GM18517 (cell line): Measurements from ENCODE around the gene NHEJ1.

Experiments used
- ATAC-seq: cut with Tn5 transposase; IDR thresholded peaks from one replicate; pipeline ENCODE4 v1.9.1; 2021; ENCODE audit warnings: mild to moderate bottlenecking, moderate library complexity; ENCODE audit not compliant: unreplicated experiment

The NHEJ1 gene

GRCh38 chr2:219094171-219094570 lies 66.4 kb downstream of the NHEJ1 start:
- no peak for ATAC-seq

- no peak for ATAC-seq
Measured at GRCh38 chr2:219090436-219091299, 69.9 kb downstream of the NHEJ1 start.

GRCh38 chr2:219089330-219089729 lies 71.3 kb downstream of the NHEJ1 start:
- no peak for ATAC-seq

- no peak for ATAC-seq
Measured at GRCh38 chr2:219087848-219088247, 72.8 kb downstream of the NHEJ1 start.

GRCh38 chr2:219087361-219087760 lies 73.3 kb downstream of the NHEJ1 start:
- ATAC-seq = no peak

- no peak for ATAC-seq
Measured at GRCh38 chr2:219086196-219086595, 74.4 kb downstream of the NHEJ1 start.

GRCh38 chr2:219084791-219085190 lies 75.8 kb downstream of the NHEJ1 start:
- no peak for ATAC-seq

- no peak for ATAC-seq
Measured at GRCh38 chr2:219082332-219082958, 78.2 kb downstream of the NHEJ1 start.

- ATAC-seq = no peak
Measured at GRCh38 chr2:219081701-219082331, 78.8 kb downstream of the NHEJ1 start.

- no peak for ATAC-seq
Measured at GRCh38 chr2:219081096-219081495, 79.5 kb downstream of the NHEJ1 start.

GRCh38 chr2:219079417-219079816 lies 81.2 kb downstream of the NHEJ1 start:
- no peak for ATAC-seq

- ATAC-seq = no peak
Measured at GRCh38 chr2:219078951-219079350, 81.7 kb downstream of the NHEJ1 start.

- no peak for ATAC-seq
Measured at GRCh38 chr2:219078126-219078525, 82.5 kb downstream of the NHEJ1 start.

- ATAC-seq = no peak
Measured at GRCh38 chr2:219076253-219076652, 84.4 kb downstream of the NHEJ1 start.

- no peak for ATAC-seq
Measured at GRCh38 chr2:219073413-219074129, 87.0 kb downstream of the NHEJ1 start.

- ATAC-seq = no peak
Measured at GRCh38 chr2:219072741-219073250, 87.8 kb downstream of the NHEJ1 start.

- no peak for ATAC-seq
Measured at GRCh38 chr2:219071131-219071816, 89.3 kb downstream of the NHEJ1 start.

- ATAC-seq = no peak
Measured at GRCh38 chr2:219065484-219065883, 95.1 kb downstream of the NHEJ1 start.

- ATAC-seq = no peak
Measured at GRCh38 chr2:219062081-219062480, 98.5 kb downstream of the NHEJ1 start.
